Ishikawa (cell line): Measurements from ENCODE around the gene C4orf50.

Experiments used
- CEBPB ChIP-seq: IDR thresholded peaks from 2 replicates; pipeline ENCODE4 v1.6.1; 2012
- EGR1 ChIP-seq: IDR thresholded peaks from 2 replicates; pipeline ENCODE4 v1.6.1; 2012
- FOXM1 ChIP-seq: IDR thresholded peaks from 2 replicates; pipeline ENCODE4 v1.6.1; 2012; ENCODE audit warnings: low read depth, borderline replicate concordance
- MAX ChIP-seq: IDR thresholded peaks from 2 replicates; pipeline ENCODE4 v1.6.1; 2012
- NFIC ChIP-seq: IDR thresholded peaks from 2 replicates; pipeline ENCODE4 v1.6.1; 2012
- RAD21 ChIP-seq: IDR thresholded peaks from 2 replicates; pipeline ENCODE4 v1.6.1; 2012; ENCODE audit warnings: low read depth
- REST ChIP-seq: IDR thresholded peaks from 2 replicates; pipeline ENCODE4 v1.6.1; 2012; ENCODE audit warnings: low read depth, mild to moderate bottlenecking
- TAF1 ChIP-seq: IDR thresholded peaks from 2 replicates; pipeline ENCODE4 v1.6.1; 2012; ENCODE audit warnings: low read depth, mild to moderate bottlenecking
- TCF12 ChIP-seq: IDR thresholded peaks from 2 replicates; pipeline ENCODE4 v1.6.1; 2012; ENCODE audit warnings: low read depth
- ZBTB7A ChIP-seq: IDR thresholded peaks from 2 replicates; pipeline ENCODE4 v1.6.1; 2012; ENCODE audit warnings: low read depth

- TF ChIP-seq RAD21 (no peak), MAX (no peak), FOXM1 (no peak), TAF1 (no peak), CEBPB (no peak), TCF12 (no peak), ZBTB7A (no peak), EGR1 (no peak), REST (no peak), NFIC (no peak)
Observed at GRCh38 chr4:6029254-6029653, 11.0 kb upstream of the C4orf50 start.
